ENCODE measurements around the gene HES3.

GRCh38 chr1:6288665-6289064, 44.7 kb downstream of the HES3 start:
- TF ChIP-seq CTCF (IDR thresholded peaks at IDR 0.05) (no peak), ZFX (IDR thresholded peaks at IDR 0.05; ENCODE audit: borderline replicate concordance) (no peak)
